ENCODE data around the gene UQCRC1.

The UQCRC1 gene

DNA sequence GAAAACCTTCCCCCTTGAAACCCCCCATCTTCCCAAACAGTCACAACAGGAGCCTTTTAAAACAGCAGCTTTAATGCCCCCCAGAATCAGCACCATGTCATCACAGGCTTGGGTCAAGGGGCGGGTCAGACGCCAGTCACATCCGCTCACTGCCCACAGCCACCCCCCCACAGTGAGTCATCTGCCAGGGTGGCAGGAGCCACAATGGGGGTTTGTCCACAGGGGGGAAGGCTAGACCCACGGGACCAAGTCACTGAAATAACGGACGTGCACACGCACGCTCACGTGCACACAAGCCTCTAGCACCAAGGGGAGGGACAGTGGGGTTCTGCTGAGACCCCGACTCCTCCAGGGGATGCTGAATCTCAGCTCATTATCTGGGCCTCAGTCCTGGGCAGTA, 45.4 kb downstream of the UQCRC1 start:
- no peak for TF ChIP-seq YY1 (IDR thresholded peaks at IDR 0.05; ENCODE audit: low read depth)
- TF ChIP-seq ZBTB7A (IDR thresholded peaks at IDR 0.05; ENCODE audit: low read depth): 0 out of 2 replicates have a peak, but pooled peaks have one; percentile 6
- no peak; the same call in 1 of the 2 replicates for TF ChIP-seq RAD21 (IDR thresholded peaks at IDR 0.05; ENCODE audit: low read depth)
- TF ChIP-seq TCF12 (IDR thresholded peaks at IDR 0.05; ENCODE audit: low read depth): peak; percentile 35; the same call in 1 of the 2 replicates
- no peak for TF ChIP-seq FOXM1 (IDR thresholded peaks at IDR 0.05; ENCODE audit: borderline replicate concordance, low read depth)
- TF ChIP-seq EP300 (IDR thresholded peaks at IDR 0.05; ENCODE audit: borderline replicate concordance): no peak

DNA sequence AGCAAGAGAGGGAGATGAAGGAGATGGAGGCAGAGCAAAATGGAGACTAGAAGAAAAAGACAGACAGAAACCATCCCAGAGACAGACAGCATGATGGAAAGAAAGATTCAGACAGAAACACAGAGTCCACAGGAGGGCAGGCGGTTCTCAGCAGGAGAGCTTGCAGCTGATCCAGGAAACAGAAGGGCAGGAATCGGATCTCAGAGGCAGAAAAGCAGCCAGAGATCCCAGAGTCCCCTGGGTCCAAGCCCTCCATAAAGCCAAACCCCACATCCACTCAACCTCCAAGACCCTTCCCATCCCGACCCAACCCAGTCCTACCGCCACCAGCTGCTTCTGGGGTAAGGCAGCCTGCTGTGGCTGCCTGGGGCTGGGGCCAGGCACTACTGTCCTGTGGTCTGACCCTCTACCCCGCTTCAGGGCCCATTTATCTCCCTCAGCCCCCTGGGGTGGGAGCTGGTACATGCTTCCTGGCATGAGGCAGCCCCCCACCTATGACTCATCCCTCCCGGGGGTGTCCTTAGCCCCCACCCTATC, 46.0 kb downstream of the UQCRC1 start, which contains the start of gene UCN2:
UCN2 (minus strand) TSS at position 400 of the 537 bp plus-strand sequence. CDS start 657 bp downstream, outside the sequence.
- no peak for TF ChIP-seq YY1 (IDR thresholded peaks at IDR 0.05; ENCODE audit: low read depth)
- TF ChIP-seq, protein P1, sequence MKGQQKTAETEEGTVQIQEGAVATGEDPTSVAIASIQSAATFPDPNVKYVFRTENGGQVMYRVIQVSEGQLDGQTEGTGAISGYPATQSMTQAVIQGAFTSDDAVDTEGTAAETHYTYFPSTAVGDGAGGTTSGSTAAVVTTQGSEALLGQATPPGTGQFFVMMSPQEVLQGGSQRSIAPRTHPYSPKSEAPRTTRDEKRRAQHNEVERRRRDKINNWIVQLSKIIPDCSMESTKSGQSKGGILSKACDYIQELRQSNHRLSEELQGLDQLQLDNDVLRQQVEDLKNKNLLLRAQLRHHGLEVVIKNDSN (IDR thresholded peaks at IDR 0.05): no peak
- TF ChIP-seq NFIC (IDR thresholded peaks at IDR 0.05): no peak
- TF ChIP-seq, protein P2, sequence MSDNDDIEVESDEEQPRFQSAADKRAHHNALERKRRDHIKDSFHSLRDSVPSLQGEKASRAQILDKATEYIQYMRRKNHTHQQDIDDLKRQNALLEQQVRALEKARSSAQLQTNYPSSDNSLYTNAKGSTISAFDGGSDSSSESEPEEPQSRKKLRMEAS (IDR thresholded peaks at IDR 0.05): no peak
- no peak for TF ChIP-seq CEBPB (IDR thresholded peaks at IDR 0.05)
- no peak for TF ChIP-seq TEAD4 (IDR thresholded peaks at IDR 0.05)
- TF ChIP-seq FOXM1 (IDR thresholded peaks at IDR 0.05; ENCODE audit: borderline replicate concordance, low read depth): no peak
- TF ChIP-seq TAF1 (IDR thresholded peaks at IDR 0.05; ENCODE audit: low read depth): no peak
- TF ChIP-seq, protein P3, sequence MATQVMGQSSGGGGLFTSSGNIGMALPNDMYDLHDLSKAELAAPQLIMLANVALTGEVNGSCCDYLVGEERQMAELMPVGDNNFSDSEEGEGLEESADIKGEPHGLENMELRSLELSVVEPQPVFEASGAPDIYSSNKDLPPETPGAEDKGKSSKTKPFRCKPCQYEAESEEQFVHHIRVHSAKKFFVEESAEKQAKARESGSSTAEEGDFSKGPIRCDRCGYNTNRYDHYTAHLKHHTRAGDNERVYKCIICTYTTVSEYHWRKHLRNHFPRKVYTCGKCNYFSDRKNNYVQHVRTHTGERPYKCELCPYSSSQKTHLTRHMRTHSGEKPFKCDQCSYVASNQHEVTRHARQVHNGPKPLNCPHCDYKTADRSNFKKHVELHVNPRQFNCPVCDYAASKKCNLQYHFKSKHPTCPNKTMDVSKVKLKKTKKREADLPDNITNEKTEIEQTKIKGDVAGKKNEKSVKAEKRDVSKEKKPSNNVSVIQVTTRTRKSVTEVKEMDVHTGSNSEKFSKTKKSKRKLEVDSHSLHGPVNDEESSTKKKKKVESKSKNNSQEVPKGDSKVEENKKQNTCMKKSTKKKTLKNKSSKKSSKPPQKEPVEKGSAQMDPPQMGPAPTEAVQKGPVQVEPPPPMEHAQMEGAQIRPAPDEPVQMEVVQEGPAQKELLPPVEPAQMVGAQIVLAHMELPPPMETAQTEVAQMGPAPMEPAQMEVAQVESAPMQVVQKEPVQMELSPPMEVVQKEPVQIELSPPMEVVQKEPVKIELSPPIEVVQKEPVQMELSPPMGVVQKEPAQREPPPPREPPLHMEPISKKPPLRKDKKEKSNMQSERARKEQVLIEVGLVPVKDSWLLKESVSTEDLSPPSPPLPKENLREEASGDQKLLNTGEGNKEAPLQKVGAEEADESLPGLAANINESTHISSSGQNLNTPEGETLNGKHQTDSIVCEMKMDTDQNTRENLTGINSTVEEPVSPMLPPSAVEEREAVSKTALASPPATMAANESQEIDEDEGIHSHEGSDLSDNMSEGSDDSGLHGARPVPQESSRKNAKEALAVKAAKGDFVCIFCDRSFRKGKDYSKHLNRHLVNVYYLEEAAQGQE (IDR thresholded peaks at IDR 0.05; ENCODE audit: low read depth): no peak

DNA sequence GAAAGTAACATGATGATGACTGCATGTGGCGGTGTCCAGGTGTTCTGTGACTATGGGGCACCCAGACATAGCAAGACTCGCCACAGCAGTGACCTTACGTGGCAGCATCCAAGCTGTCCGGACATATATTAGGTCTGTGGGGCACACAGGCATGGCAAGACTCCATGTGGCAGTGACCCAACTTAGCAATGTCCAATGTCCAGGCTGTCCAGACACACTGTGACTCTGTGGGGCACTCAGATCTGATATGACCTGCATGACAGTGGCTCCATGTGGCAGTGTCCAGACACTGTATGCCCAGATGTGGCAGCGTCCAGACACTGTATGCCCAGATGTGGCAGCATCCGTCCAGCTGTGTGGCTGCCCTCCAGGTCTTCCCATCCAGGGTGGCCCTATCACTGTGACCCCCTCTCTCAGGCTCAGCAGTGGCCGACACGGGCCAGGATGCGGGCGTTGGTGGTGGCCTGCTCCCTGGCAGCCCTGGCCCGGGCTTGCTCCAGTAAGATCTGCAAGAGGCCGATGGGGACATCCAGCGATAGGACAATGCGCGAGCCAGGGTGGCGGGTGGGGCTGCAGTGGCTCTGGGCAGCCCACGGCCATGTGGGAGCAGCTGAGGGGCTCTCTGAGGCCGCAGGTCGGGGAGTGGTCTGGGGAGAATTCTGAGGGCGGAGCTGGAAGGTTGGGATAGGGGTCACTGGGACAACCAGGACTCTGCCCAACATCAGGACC, 46.9 kb downstream of the UQCRC1 start:
- no peak for TF ChIP-seq TEAD4 (IDR thresholded peaks at IDR 0.05)
- TF ChIP-seq, protein P3 (IDR thresholded peaks at IDR 0.05; ENCODE audit: low read depth): no peak
- no peak for TF ChIP-seq NFIC (IDR thresholded peaks at IDR 0.05)

DNA sequence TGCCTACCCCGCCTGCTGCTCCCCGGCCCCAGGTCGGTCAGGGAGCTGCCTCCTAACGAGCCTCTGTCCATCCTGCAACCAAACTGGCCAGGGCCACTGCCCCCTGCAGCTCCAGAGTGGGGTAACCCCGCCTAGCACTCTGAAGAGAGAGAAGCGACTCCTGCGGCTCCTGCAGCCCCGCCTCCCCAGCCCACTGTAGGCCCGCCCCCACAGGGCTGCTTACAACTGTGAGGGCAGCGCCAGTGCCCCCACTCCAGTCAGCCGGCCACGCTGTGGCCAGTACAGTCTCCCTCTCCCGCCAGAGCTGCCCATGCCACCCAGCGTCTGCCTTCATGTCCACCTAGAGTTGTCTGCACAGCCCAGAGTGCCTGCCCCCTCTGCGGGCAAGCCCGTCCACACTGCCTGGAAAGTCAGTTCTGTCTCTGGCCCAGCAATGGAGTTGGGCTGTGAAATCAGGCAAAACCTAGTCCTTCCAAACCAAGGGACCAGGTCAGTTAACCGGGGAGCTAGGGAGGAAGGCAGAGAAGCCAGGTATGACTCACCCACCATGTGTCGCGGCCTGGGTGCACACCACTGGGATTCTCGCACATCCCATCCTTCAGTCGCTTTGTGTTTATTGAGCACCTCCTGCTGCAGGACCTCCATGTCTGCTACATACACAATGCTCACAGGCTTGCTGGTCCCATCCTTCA, 48.3 kb downstream of the UQCRC1 start:
- no peak for TF ChIP-seq ZBTB7A (IDR thresholded peaks at IDR 0.05; ENCODE audit: low read depth)
- TF ChIP-seq, protein P2 (IDR thresholded peaks at IDR 0.05): 0 out of 2 replicates have a peak, but pooled peaks have one; percentile 22

DNA sequence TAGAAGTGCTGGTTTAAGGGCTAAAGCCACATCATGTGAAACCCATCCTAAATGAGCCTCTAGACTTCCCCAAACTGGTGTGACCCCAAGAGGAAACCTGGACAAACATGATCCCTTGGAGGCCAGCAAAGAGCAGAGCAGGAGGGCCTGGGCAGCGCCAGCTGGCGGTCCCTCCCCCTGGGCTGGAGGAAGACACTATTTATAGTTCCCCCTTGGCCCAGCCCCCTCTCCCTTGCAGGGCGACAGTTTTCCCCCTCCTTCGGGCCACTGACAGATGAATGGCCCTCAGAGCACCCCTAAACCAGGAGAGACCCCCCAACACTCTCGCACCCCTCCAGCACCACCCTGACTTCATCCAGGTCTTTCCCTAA, 48.8 kb downstream of the UQCRC1 start:
- TF ChIP-seq CREB1 (IDR thresholded peaks at IDR 0.05; ENCODE audit: low read depth) (no peak), CEBPB (IDR thresholded peaks at IDR 0.05) (no peak), ZBTB7A (IDR thresholded peaks at IDR 0.05; ENCODE audit: low read depth) (no peak), FOXM1 (IDR thresholded peaks at IDR 0.05; ENCODE audit: borderline replicate concordance, low read depth) (no peak), YY1 (IDR thresholded peaks at IDR 0.05; ENCODE audit: low read depth) (no peak), NFIC (IDR thresholded peaks at IDR 0.05) (no peak), EGR1 (IDR thresholded peaks at IDR 0.05) (no peak), RAD21 (IDR thresholded peaks at IDR 0.05; ENCODE audit: low read depth) (no peak), TEAD4 (IDR thresholded peaks at IDR 0.05) (no peak), TAF1 (IDR thresholded peaks at IDR 0.05; ENCODE audit: low read depth) (no peak), EP300 (IDR thresholded peaks at IDR 0.05; ENCODE audit: borderline replicate concordance) (no peak), TCF12 (IDR thresholded peaks at IDR 0.05; ENCODE audit: low read depth) (no peak)
- TF ChIP-seq, protein P2 (IDR thresholded peaks at IDR 0.05): no peak
- TF ChIP-seq, protein P3 (IDR thresholded peaks at IDR 0.05; ENCODE audit: low read depth): no peak
- TF ChIP-seq, protein P1 (IDR thresholded peaks at IDR 0.05): no peak

Data from Ishikawa (cell line).